IPS-11a (cell line): ENCODE results near the gene UBE2I.
"Not testable (repeated sequence)": the region's sequence is repeated elsewhere in the genome, so short reads cannot be mapped to it uniquely, and the experiment has no call there.

ENCODE experiments used
- H3K4me3 ChIP-seq: one replicate; pipeline ENCODE4 v1.5.1; 2013; ENCODE audit warnings: low read depth, low read length, control low read depth

Gene UBE2I

DNA sequence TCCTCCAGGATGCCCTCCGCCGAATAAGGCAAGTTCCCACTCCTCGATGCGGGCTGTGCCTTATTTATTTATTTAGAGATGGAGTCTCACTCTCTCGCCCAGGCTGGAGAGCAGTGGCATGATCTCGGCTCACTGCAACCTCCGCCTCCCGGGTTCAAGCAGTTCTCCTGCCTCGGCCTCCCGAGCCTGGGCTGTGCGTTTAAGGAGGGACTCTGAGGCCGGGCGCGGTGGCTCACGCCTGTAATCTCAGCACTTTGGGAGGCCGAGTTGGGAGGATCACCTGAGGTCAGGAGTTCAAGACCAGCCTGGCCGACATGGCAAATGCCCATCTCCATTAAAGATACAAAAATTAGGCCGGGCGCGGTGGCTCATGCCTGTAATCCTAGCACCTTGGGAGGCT lies 18.7 kb downstream of the UBE2I start:
- not testable (repeated sequence) for H3K4me3 ChIP-seq

DNA sequence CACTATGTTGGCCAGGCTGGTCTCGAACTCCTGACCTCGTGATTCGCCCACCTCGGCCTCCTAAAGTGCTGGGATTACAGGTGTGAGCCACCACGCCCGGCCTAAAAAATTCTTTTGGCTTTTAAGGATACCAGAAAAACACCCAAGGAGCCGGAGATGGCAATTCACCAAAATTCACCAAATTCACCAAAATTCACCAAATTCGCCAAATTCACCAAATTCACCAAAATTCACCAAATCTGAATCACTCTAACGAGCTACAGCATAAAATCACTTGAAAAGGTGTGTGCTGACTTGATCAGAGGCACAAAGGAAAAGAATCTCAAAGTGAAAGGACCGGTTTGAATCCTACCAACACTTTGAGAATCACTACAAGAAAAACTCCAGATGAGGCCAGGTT lies 19.5 kb downstream of the UBE2I start:
- not testable (repeated sequence) for H3K4me3 ChIP-seq

DNA sequence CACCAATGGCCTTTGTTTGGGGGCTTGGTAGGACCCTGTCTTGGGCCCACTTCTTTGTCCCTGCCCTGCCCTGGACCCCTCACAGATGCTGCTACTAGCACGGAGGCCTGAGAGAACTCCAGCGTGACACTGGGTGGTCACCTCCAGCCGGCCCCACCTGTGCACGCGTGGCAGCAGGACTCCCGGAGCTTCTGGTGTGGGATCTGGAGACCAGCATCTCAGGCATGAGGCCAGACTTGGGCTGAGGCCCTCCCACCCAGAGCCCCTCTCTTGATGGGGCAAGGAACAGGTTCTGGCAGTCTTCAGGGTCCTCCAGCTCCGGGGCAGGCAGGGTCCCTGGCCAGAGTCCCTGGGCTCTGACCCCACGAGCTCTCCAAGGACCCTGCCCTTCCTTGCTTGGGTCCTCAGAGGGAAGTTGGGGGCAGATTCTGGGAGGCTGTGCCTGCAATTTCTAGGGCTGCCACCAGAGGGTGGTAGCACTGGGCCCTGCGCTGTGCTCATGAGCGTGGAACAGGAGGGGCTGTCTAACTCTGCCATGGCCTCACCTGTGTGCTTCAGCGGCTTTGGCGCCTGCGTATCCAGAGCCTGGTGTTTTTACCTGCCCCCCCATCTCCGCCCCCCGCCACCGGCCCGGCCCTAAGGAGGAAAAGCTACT lies 21.0 kb downstream of the UBE2I start:
- H3K4me3 ChIP-seq, result no peak overlapping the region

DNA sequence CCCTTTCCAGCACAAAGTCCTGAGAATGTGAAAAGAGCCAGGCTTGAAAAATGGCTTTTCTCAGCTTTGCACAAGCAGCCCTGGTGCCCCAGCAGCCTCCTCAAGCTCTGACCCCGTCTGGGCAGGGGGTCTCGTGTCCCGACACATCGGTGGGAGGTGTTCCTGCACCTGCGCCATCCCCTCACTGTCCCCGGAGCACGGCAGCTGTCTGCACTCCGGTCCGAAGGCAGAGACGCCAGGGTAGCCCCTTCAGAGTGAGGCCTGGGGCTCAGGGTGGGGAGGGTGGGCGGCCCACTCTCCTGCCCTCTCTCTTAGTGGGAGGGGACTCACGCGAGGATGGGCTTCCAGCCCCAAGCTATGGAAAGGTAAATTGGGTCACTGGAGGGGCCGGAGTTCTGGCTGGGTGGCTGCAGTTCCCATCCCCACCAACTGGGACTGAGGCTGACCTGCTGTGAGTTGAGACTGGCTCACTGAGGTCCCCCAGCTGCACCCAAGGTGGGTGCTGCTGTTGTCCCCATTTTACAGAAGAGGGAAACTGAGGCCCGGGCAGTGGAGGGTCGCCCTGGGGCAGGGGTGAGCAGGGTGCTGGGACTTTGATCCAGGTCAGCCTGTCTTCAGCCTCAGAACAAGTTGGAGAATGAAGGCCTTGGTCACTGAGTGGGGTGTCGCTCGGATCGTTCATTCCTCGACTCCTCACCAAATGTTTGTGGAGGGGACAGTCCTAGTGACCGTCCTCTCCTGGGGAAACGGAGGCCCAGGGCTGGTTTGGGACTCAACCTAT lies 21.7 kb downstream of the UBE2I start:
- H3K4me3 ChIP-seq, result no peak overlapping the region

DNA sequence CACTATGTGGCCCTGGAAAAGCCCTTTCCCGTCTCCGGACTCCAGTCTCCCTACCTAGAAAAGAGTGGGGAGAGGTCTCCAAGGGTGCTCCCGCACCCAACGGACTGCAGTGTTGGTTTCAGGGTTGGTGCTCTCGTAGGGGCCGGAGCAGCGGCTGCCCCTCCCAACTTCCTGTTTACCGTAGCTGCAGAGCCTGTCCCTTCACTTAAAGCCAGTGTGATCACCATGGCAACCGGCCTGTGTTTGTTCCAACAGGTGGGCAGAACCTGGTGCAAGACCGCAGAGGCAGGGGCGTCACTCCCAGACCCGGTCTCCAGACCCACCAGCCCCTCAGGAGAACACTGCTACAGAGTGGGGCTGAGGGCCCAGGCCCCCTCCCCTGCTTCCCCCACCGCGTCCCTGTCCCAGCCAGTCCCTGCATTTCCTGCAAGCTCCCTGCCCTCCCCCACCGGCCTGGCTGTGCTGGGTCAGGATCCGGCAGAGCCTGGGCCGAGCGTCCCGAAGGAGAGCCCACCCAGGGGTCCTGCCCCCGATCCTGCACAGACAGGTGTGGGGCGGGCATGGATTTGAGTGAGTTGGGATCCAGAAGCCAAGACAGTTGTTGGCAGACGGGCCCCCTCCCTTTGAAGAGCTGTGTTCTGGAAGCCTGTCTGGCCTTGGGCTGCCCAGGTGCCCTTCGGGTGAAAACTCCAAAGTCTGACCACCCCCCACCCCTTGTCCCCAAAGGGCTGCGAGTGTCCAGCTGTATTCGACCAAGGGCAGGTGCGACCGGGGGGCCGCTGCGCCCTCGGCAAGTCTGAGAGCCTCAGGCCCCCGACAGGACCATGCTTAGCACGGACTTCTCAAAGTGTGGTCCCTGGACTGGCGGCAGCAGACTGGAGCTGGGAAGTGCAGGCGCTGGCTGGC lies 22.5 kb downstream of the UBE2I start:
- H3K4me3 ChIP-seq, result peak overlapping the region; percentile 6

DNA sequence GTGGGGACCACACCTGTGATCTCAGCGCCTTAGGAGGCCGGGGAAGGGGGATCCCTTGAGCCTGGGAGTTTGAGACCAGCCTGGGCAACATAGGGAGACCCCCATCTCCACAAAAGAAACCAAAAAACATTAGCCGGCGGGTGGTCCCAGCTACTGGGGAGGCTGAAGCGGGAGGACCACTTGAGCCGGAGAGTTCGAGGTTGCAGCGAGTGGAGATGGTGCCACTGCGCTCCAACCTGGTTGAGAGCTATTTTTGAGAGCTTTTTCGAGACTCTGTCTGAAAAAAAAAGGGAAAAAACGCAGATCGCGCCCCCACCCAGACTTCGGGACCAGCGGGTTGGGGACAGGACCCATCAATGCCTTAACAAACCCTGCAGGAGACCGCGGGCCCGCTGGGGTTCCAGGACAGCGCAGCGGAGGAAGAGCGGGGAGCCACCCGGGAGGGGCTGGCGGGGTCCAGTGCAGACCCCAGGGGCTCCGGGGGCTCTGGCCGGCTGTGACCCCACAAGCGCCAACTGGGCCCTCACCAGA lies 23.2 kb downstream of the UBE2I start:
- no peak overlapping the region for H3K4me3 ChIP-seq

DNA sequence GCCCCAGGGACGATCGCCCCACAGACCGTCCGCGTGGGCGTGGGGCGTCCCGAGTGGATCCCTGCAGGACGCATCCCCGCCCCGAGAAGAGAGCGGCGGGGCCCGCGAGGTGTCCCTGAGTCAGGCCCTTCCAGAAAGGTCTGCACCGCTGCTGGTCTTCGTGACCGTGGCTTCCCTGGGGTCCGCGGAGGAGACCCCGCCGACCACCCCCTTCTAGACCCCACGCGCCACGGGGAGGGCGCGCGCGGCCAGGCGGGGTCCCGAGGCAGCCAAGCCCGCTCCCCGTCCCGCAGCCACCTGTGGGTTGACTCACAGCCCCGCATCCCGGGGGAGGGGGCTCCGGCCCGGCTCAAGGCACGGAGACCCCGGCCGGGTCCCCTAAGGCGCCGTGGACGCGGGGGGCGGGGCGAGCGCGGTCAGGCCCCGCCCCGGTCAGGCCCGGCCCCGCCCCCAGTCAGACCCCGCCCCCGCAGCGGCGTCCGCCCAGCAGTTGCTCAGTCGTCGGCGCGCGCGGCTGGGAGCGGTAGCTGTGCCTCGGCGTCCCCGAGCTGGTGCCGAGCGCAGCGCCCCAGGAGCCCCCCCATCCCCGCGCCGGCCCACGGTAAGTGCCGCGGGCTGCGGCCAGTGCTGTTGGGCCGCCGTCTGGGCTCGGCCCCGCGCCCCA lies 23.8 kb downstream of the UBE2I start, which contains the start of gene BAIAP3:
Gene BAIAP3 (plus strand): TSS at position 497 of the 664 bp plus-strand sequence. CDS start 4,905 bp downstream, outside the sequence.
- peak within 1 kb of the TSS; percentile 20 for H3K4me3 ChIP-seq

DNA sequence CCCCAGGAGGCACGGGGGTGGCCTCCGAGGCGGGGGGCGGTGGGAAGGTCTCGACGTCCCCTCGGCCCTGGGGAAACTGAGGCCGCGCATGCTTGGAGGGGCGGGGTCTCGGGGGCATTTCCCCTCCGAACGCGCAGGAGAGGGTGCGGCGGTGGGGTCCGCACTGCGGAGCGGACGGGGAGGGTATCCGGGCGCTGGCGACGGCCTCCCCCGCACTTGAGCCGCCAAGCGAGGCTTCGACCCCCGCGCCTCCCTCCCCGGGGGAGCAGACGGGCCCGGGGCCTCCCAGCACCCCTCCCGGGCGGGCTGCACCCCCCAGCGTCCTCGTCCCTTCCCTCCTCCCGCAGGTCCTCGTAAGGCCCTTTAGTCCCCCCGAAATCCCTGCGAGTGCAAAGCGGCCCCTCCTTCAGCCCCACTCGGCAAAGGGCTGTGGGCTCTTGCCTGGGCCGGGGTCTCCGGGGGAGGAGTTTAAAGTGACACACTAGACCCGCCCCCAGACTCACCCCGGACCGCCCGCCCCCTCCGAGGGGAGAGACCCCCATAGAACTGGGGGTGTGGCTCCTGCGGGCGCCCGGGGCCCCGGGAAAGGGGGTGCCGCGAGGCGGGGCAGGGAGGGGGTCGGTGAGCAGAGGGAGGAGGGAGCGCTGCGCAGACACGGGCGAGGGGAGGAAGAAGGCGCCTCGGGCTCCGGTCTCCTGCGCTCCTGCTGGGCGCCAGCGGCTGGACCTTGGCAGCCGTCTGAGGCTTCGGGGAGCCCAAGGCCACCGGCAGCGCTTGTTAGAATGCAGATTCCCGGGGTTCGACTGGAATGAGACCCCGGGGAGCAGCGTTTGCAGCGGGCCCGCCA lies 24.6 kb downstream of the UBE2I start:
- H3K4me3 ChIP-seq, result peak overlapping the region; percentile 4

DNA sequence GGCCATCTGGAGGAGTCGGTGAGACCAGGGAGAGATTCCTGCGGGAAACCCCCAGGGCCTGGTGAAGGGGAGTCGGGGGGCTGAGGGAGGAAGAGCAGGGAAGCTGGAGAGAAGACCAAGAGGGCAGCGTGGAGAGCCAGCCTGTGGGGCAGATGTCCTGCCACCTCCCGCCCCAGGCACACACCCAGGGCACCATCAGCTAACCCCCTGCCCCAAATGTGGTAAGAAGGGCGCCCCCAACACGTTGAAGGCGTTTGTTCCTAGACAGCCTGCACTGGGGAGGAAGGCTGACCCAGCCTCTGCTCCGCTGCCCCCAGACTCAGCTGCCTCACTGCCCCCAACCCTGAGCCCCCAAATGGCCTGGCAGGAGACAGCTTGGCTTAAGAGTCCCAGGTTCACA lies 25.3 kb downstream of the UBE2I start:
- no peak overlapping the region for H3K4me3 ChIP-seq

DNA sequence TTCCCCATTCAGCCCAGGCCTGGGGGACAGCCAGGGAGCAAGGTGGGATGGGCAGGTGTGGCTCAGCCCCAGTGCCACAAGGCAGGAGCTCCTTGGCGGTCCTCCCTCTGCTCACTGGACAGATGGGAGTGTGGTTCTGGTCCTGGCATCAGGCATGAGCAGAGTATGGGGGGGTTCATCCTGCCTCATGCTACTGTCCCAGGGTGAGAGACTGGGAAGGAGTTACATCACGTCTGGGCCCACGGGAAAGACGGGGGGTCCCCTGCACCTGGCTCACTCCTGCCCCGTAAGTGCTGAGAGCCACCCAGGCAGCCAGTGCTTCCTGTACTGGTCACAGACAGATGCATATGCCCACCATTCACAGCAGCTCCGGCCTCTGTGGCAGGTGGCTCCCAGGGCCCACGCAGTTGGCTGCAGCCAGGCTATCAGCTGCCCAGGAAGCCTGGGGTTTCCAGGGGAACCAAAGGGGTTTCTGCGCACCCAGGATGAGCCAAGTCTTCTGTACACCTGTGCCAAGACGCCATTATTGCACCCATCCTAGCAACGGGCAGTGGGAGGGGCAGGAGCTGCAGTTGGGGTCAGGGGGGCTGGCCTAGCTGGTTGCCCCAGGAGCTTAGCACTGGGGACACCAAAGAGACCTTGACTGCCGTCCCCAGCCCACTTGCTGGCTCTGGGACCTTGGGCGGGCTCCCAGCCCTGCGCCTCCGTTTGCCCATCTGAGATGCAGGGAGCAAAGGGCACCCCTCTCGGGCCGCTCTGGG lies 26.0 kb downstream of the UBE2I start:
- no peak overlapping the region for H3K4me3 ChIP-seq

DNA sequence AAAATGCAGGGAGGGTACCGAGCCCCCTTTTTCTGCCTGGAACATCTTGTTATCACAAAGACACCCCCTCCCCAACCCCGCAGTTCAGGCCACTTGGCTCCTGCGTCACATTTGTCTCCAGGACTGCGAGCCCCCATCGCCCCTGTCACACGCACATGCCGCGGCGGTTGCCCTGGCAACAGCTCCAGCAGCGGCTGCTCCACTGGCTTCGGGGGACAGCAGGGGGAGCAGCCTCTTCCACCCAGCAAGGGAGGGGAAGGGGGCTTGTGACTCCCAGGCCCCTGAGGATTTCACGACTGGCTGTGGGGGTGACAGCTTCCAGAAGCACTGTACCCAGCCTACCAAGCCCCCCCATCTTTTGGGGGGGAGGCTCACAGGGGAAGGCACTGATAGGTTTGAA lies 26.6 kb downstream of the UBE2I start:
- H3K4me3 ChIP-seq, result no peak overlapping the region

DNA sequence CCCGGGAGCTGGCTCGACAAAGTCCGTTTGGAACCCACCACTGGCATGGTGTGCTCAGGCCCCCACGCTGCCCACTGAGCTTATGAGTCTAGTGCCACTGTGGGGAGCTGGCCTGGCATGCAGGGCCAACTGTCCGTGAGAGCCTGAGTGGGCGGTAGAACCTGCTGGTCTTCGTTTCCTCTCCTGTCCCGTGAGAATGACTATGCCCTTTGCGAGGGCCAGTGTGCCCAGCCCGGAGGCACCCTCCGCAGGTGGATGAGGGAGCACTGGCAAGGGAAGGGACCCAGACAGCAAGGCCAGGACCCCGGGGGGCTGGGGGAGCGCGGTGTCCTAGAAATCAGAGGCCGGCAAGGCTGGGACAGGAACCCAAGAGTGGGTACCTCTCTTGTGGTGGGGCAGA lies 27.2 kb downstream of the UBE2I start:
- H3K4me3 ChIP-seq, result no peak overlapping the region

DNA sequence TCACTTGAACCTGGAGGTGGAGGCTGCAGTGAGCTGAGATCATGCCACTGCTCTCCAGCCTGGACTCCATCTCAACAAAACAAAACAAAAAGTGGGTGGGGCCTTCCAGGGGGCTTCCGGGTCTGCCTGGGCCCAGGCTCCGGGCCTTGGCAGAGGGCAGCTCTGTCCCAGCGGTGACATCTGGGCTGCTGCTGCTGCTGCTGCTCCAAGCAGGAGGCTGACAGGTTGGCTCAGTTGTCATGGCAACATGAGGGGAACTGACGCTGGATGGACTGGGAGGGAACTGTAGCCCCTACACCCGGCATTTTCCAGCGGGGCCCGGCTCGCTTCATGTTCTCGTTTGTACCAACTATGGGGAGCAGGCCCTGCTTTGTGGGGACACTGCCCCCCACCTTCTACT lies 28.1 kb downstream of the UBE2I start:
- H3K4me3 ChIP-seq, result no peak overlapping the region

DNA sequence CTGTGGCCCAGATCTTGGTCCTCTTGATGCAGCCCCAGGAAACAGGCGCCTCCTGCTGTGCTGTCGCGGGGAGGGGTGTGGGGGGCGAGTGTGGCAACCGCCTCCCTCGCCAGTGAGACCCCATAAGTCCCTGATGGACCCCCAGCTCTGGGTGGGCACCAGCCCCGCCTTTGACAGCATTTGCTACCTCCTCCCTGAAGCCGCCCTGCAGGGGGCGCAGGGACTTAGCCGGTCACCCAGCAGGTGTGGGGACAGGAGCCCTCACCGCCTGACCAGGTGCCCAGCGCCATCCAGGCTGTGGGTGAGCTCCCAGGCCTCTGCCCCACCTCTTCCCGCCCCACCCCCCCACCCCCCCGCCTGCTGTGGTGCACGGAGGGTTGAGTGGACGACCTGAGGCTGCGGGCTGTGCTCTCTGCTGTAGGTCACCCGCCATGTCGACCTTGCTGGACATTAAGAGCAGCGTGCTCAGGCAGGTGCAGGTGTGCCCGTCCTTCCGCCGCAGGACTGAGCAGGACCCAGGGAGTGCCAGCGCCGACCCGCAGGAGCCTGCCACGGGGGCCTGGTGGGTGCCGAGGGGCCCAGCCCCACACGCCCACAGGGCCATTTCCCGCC lies 28.8 kb downstream of the UBE2I start:
- no peak overlapping the region for H3K4me3 ChIP-seq

DNA sequence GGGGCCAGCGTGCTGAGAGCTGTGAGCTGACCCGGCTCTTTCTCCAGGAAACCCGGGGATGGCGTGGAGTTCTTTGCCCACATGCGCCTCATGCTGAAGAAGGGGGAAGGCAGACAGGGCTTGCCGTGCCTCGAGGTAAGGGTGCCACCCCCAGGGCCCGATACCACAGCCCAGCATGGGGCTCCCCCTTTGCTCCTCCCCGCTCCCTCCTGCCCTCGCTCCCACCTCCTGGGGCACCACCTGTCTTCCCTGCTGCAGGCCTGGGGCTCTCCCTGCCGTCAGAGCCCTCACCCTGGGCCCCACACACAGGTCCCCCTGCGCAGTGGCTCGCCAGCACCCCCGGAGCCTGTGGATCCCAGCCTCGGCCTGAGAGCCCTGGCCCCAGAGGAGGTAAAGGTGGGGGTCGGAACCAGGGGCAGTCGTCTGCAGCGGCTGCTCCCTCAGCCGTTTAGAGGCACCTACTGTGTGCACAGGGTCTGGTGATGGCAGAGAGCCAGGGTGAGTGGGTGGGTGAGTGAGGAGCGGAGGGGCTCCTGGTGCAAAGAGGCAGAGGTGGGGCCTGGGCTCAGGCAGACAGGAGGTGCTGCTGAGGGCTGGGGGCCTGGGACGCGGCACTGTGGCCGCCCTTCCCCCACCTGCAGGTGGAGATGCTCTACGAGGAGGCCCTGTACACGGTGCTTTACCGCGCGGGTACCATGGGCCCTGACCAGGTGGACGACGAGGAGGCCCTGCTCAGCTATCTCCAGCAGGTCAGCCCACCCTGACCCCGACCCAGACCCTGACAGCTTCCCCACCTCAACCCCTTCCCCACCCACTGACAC lies 29.6 kb downstream of the UBE2I start:
- no peak overlapping the region for H3K4me3 ChIP-seq

DNA sequence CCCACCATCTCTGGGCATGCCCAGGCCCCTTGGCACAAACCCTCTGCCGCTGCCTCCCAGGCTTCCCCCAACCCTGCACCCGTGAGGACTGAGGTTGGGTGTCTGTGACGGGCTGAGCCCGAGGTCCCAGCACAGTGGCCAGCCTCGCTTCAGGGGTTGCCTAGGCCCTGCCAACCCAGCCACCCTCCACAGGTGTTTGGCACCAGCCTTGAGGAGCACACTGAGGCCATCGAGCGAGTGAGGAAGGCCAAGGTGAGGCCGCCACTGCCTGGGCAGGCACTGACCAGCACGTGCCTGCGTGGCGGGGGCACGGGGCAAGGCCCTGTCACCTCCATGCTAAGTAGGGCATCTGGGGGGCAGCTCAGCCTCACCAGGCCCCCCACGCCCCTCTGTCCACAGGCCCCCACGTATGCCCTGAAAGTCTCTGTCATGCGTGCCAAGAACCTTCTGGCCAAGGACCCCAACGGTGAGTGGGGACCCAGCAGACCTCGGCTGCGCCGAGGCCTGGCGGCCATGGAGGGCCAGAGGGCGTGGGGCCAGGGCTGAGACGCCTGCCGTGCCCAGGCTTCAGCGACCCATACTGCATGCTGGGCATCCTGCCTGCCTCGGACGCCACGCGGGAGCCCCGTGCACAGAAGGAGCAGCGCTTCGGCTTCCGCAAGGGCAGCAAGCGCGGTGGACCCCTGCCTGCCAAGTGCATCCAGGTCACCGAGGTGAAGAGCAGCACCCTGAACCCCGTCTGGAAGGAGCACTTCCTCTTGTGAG lies 31.5 kb downstream of the UBE2I start:
- no peak overlapping the region for H3K4me3 ChIP-seq
